A549 (cell line): ENCODE measurements around the gene MEGF9. TPM values are rescaled to one million over a fixed set of nuclear protein-coding genes. Genes with fewer than 3 reads are reported as not detected.

Source experiments
- ATAC-seq, 2 experiments: fragments of 200-7000 bp in 1 of 2; fragments of >200 bp in 1 of 2; cut with Nextera tagmentation in 1 of 2; cut with Tn5 transposase in 1 of 2; 3 replicates each; pipeline versions ENCODE4 v1.8.0 to v1.9.1; 2018 to 2020; ENCODE audit warnings: mild to moderate bottlenecking in 1 of 2, moderate library complexity in 1 of 2
- CTCF ChIA-PET: fragments of 300-600 bp; sonication (Branson Sonifier 250); formaldehyde crosslinking; extraction: SDS; loops from one replicate; lab custom pipeline; 2021; ENCODE audit warnings: antibody characterized with exemption, inconsistent platforms; lab: Yijun Ruan, JAX
- POLR2A ChIA-PET: fragments of 350-600 bp; formaldehyde crosslinking; extraction: SDS; loops from one replicate; lab custom pipeline; 2021; ENCODE audit warnings: antibody characterized with exemption, inconsistent platforms; lab: Yijun Ruan, JAX
- DNase-seq, 2 experiments: peaks; one replicate each; pipeline versions ENCODE4 v3.0.0 to v3.0.0-alpha.2; 2011 to 2016; ENCODE audit warnings: low read depth in 1 of 2, low spot score in 1 of 2
- FAIRE-seq: peaks from 2 replicates; lab custom pipeline; 2011; peaks lifted over from hg19 to GRCh38; lab: Jason Lieb, UNC
- H3K27ac ChIP-seq, 2 experiments: fragments of >200 bp; sonication (Bioruptor Twin); formaldehyde crosslinking; 3 replicates each; pipeline ENCODE4 v1.5.1; 2016 to 2017
- H3K4me1 ChIP-seq: fragments of >200 bp; sonication (Bioruptor Twin); formaldehyde crosslinking; 3 replicates; pipeline ENCODE4 v1.6.1; 2016
- H3K4me2 ChIP-seq: fragments of >200 bp; sonication (Bioruptor Twin); formaldehyde crosslinking; 3 replicates; pipeline ENCODE4 v1.6.1; 2016
- H3K4me3 ChIP-seq: fragments of >200 bp; sonication (Bioruptor Twin); formaldehyde crosslinking; 3 replicates; pipeline ENCODE4 v1.5.1; 2016
- H3K9me3 ChIP-seq: fragments of >200 bp; sonication (Bioruptor Twin); formaldehyde crosslinking; 3 replicates; pipeline ENCODE4 v1.6.1; 2016
- BHLHE40 ChIP-seq: IDR thresholded peaks from 2 replicates; pipeline ENCODE4 v1.6.1; 2012; ENCODE audit warnings: low read depth, low read length, inconsistent platforms
- CEBPB ChIP-seq, 2 experiments: fragments of >200 bp in 1 of 2; sonication (Bioruptor Twin) in 1 of 2; formaldehyde crosslinking in 1 of 2; IDR thresholded peaks; 2 replicates each; pipeline ENCODE4 v1.6.1; 2012 to 2016
- CTCF ChIP-seq: fragments of >200 bp; sonication (Bioruptor Twin); formaldehyde crosslinking; IDR thresholded peaks from 3 replicates; pipeline ENCODE4 v1.5.1; 2016
- E2F6 ChIP-seq: IDR thresholded peaks from 2 replicates; pipeline ENCODE4 v1.6.1; 2012; ENCODE audit warnings: low read depth, borderline replicate concordance
- EP300 ChIP-seq, 2 experiments: fragments of >200 bp; sonication (Bioruptor Twin); formaldehyde crosslinking; IDR thresholded peaks; 2 replicates in 1 of 2; 3 replicates in 1 of 2; pipeline ENCODE4 v1.6.1; 2016 to 2017
- ESRRA ChIP-seq: fragments of 150-350 bp; IDR thresholded peaks from 2 replicates; pipeline ENCODE4 v1.6.1; 2014; ENCODE audit warnings: mild to moderate bottlenecking, low read length, borderline replicate concordance
- HOXB13 ChIP-seq: fragments of 250-450 bp; sonication (Bioruptor Pico); IDR thresholded peaks from 2 replicates; pipeline ENCODE4 v1.5.0; 2020; ENCODE audit warnings: low read depth, mild to moderate bottlenecking, moderate library complexity
- HOXB5 ChIP-seq: fragments of 250-450 bp; sonication (Bioruptor Pico); IDR thresholded peaks from 2 replicates; pipeline ENCODE4 v1.5.0; 2020; ENCODE audit warnings: mild to moderate bottlenecking, moderate library complexity
- NR3C1 ChIP-seq: fragments of >200 bp; sonication (Bioruptor Twin); formaldehyde crosslinking; IDR thresholded peaks from 3 replicates; pipeline ENCODE4 v1.6.1; 2017
- RAD21 ChIP-seq, 2 experiments: fragments of >200 bp in 1 of 2; sonication (Bioruptor Twin) in 1 of 2; formaldehyde crosslinking in 1 of 2; IDR thresholded peaks in 1 of 2; conservative IDR thresholded peaks in 1 of 2; 2 replicates in 1 of 2; 3 replicates in 1 of 2; pipeline ENCODE4 v1.6.1; 2012 to 2018; ENCODE audit warnings: inconsistent platforms in 1 of 2
- RARB ChIP-seq: fragments of 250-450 bp; sonication (Bioruptor Pico); IDR thresholded peaks from 2 replicates; pipeline ENCODE4 v1.8.0; 2021; ENCODE audit warnings: mild to moderate bottlenecking, moderate library complexity
- REST ChIP-seq: fragments of 200-600 bp; sonication (generic); IDR thresholded peaks from 2 replicates; pipeline ENCODE4 v1.6.1; 2016; ENCODE audit warnings: antibody characterized with exemption, mild to moderate bottlenecking, moderate library complexity
- SMC3 ChIP-seq: fragments of >200 bp; sonication (Bioruptor Twin); formaldehyde crosslinking; IDR thresholded peaks from 3 replicates; pipeline ENCODE4 v1.6.1; 2018; ENCODE audit warnings: inconsistent platforms
- WGBS: methylation state at CpG from one replicate; pipeline ENCODE4 v1.1.6; 2017; ENCODE audit errors: missing lambda C conversion rate; 5-methylcytosine and 5-hydroxymethylcytosine counted together
- polyA plus RNA-seq, 4 experiments: library from polyadenylated mRNA; depleted of rRNA in 3 of 4; stranded (reverse); fragments of >200 nt; fragmentation: RNase III in 1 of 4; extraction: RNeasy Plus Mini Kit Qiagen cat#74134 plus additional on column Dnase treatment in 1 of 4; gene quantifications; 2 replicates in 3 of 4; 3 replicates in 1 of 4; pipeline ENCODE4 v1.2.3, GENCODE V29; 2011 to 2017

Gene MEGF9
- polyA plus RNA-seq, 2 of the 4 experiments (the other 2 are of a cell fraction), result 25.7 to 33.4 TPM

- no peak for TF ChIP-seq HOXB13 (CRISPR knock-in tag)
- no peak for TF ChIP-seq NR3C1
- no peak for TF ChIP-seq CEBPB (IDR thresholded peaks at IDR 0.05)
- no peak for TF ChIP-seq REST
- TF ChIP-seq E2F6, result no peak
These were observed 94.3 kb downstream of the MEGF9 start (continued) for GRCh38 chr9:120619751-120620655.

- H3K9me3 ChIP-seq, result no peaks in the 10 kb centered on the region
- ATAC-seq (peak in 1 of 2 experiments; percentile 28; a peak in 2 of 6 replicates), DNase-seq (no peak), FAIRE-seq (no peak)
- no peak overlapping the region for H3K4me3 ChIP-seq
- H3K4me1 ChIP-seq, result peaks cover 61% of the 10 kb centered on the region
- peak overlapping the region; percentile 70 to 79 for H3K27ac ChIP-seq
- no peak for TF ChIP-seq BHLHE40
- no peak for TF ChIP-seq RARB
- TF ChIP-seq HOXB5, result no peak
- no peak for TF ChIP-seq ESRRA
- TF ChIP-seq RAD21 (conservative IDR thresholded peaks at IDR 0.05 in 1 of 2, IDR thresholded peaks at IDR 0.05 in 1 of 2), result no peak
- no peak for TF ChIP-seq EP300 (IDR thresholded peaks at IDR 0.05)
- TF ChIP-seq CEBPB (IDR thresholded peaks at IDR 0.05), result peak; percentile 60 to 78; a peak in 3 of 4 replicates
- POLR2A ChIA-PET, result interaction anchor here (1.0 to 1.3 kb wide), 2 partner anchors 97 to 176 kb away, joined by 3 read pairs; partner anchors contain the start of genes FBXW2 and MEGF9
- CTCF ChIA-PET, result interaction anchor here (0.7 to 1.2 kb wide), 7 partner anchors 10 to 319 kb away, joined by 3 to 4 read pairs (median 3); no protein-coding TSS in a partner anchor
- H3K4me2 ChIP-seq, result peak overlapping the region; percentile 53
These were observed 97.0 kb downstream of the MEGF9 start for GRCh38 chr9:120616966-120617935.

GRCh38 chr9:120612218-120612617, 102.1 kb downstream of the MEGF9 start:
- WGBS, result 62% methylated on average over 1 of the region's 1 CpG
- ATAC-seq (peak in 1 of 2 experiments; percentile 76; a peak in 2 of 6 replicates), DNase-seq (peak in 1 of 2 experiments; percentile 45), FAIRE-seq (no peak)
- no peaks in the 10 kb centered on the region for H3K9me3 ChIP-seq
- peak; percentile 73 for TF ChIP-seq CTCF
- TF ChIP-seq SMC3, result peak; percentile 45; the same call in 2 of the 3 replicates
- TF ChIP-seq RAD21 (conservative IDR thresholded peaks at IDR 0.05 in 1 of 2, IDR thresholded peaks at IDR 0.05 in 1 of 2), result peak; percentile 76 to 79
- no peak for TF ChIP-seq NR3C1
- ChIA-PET CTCF (interaction anchor here (0.6 to 1.3 kb wide), 5 partner anchors 8 to 1428 kb away, joined by 3 to 4 read pairs (median 4); no protein-coding TSS in a partner anchor), POLR2A (no interaction called here)
- H3K4me2 ChIP-seq, result no peak overlapping the region
- no peak overlapping the region for H3K4me3 ChIP-seq
- no peak overlapping the region for H3K27ac ChIP-seq
- peaks cover 17% of the 10 kb centered on the region for H3K4me1 ChIP-seq
